A204.1 (cell line): ENCODE data around the gene TIMM10.

ENCODE experiments used
- FAIRE-seq: peaks from 2 replicates; lab custom pipeline; 2012; peaks lifted over from hg19 to GRCh38; lab: Jason Lieb, UNC

The TIMM10 gene

DNA sequence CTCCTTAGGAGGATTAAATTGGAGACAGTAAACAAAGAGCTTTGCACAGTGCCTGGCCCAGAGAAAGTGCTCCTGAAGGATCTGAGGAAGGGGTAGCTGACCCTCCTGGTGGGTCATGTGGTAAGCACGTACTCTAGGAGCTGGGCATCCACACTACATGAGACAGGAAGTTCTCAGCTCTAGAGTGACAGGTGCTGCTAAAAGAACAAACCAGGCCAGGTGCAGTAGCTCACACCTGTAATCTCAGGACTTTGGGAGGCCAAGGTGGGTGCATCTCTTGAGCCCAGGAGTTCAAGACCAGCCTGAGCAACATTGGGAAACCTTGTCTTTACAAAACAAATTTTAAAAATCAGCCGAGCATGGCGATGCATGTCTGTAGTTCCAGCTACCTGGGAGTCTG is 28.2 kb downstream of the TIMM10 start:
- no peak for FAIRE-seq

DNA sequence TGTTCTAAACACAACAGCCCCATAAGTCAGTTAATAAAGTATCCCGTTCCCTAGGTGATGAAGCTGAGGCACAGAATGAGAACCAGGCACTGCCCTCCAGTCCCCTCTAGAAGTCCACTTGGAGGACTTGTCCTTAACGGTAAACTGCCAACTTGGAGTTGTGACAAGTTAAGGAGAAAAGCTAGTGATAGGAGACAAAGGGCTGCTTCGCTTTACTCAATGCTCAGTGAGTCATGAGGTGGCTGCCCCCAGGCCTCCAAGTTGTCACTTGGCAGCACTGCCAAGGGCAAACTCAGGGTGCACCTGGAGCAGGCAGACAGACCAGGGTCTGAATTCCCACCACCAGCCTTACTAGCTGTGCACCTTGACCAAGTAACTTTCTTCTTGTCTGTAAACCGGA is 28.6 kb downstream of the TIMM10 start:
- FAIRE-seq: no peak

DNA sequence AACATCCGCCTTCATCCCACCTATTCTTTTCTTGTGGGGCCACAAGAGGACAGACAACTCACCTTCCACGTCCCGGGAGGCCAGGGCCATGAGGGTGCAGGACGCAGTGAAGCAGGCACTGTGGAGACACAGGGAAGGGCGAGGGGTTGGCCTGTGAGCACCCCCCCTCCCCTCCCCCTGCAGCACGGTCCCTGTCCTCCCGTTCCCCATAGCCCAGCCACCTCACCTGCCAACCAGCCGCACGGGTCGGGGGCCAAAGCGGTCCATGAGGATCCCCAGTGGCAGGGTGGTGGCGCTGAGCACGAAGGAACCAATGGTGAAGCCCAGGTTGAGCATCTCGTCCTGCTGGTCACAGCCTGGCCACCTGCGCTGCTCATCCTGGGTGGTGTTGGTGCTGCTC is 29.6 kb downstream of the TIMM10 start:
- no peak for FAIRE-seq

DNA sequence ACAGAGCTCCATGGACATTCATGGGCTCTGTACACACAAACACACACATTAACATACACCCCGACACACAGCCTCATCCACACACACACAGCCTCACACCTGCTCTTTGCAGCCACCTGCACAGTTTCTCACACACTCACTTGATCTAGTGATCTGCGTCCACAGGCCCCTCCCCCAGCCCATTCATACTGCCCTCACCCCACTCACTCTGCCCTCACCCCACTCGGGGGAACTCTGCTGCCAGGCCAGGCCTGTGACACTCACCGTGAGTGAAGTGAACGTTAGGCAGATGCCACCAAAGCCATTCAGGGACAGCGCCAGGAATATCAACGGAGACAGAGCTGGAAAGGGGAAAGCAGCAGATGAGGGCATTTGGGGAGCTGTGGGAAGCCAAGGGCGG is 30.0 kb downstream of the TIMM10 start:
- no peak for FAIRE-seq

DNA sequence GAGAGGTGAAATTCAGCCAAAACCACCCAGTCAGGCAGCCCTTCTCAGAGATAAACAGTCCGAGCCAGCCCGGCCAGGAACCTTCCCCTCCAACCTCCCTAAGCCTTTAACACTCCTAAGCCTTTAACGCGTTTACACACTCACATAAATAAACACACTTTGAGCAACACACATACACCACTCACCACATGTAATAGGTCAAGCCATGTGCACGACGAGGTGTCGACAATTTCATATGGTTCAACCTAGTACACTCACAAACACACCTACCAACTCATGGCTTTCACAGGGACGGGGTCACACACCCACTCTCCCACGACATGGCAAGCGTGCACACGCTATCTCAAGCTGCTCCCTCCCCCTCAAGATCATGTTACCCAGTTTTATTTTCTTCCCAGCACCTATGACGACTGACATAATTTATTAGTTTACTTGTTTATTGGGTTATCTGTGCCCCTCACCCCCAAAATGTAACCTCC is 30.5 kb downstream of the TIMM10 start:
- FAIRE-seq: no peak

DNA sequence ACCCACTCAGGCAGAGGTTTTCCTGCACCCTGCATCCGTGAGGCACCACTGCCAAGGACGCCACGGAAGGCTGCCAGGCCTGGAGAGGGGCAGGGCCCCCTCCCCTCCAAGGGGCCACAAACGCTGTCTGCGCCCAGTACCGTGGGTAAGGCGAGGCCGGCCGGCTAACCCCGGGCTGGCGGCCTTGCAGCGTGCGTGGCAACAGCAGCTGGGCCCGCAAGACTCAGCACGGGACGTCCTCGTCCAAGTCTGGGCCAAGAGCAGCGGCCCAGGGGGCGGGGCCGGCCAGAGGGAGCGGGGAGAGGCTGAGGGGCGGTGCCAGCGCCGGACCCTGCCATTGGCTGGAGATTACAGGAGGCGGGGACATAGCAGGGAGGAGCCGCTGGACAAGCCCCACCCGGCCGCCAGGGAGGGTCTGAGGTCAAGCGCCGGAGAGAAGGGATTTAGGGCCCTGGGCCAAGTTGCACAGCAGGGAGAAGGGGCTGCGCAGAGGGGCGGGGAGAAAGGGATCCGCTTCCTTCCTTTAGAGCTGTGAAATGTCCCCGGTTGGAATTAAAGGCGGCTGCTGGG is 31.1 kb downstream of the TIMM10 start:
- FAIRE-seq: no peak

DNA sequence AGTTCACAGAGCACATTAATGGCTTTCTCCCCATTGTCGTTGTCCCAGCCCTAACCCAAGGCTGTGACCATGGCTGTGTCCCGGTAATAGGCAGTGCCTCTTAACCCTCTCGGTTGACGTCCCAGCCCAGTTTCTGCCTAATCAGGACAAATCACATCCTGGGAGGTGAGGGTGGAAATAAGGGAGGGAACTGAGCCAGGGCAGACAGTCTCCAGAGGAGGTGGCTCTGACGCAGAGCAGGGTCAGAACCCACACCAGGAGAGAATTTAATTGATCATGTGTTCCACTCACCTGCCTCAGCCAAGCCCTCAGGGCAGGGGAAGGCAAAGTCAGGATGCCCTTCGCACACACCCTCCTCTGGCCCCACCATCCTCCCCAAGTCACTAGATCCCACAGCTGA is 32.0 kb downstream of the TIMM10 start:
- no peak for FAIRE-seq

DNA sequence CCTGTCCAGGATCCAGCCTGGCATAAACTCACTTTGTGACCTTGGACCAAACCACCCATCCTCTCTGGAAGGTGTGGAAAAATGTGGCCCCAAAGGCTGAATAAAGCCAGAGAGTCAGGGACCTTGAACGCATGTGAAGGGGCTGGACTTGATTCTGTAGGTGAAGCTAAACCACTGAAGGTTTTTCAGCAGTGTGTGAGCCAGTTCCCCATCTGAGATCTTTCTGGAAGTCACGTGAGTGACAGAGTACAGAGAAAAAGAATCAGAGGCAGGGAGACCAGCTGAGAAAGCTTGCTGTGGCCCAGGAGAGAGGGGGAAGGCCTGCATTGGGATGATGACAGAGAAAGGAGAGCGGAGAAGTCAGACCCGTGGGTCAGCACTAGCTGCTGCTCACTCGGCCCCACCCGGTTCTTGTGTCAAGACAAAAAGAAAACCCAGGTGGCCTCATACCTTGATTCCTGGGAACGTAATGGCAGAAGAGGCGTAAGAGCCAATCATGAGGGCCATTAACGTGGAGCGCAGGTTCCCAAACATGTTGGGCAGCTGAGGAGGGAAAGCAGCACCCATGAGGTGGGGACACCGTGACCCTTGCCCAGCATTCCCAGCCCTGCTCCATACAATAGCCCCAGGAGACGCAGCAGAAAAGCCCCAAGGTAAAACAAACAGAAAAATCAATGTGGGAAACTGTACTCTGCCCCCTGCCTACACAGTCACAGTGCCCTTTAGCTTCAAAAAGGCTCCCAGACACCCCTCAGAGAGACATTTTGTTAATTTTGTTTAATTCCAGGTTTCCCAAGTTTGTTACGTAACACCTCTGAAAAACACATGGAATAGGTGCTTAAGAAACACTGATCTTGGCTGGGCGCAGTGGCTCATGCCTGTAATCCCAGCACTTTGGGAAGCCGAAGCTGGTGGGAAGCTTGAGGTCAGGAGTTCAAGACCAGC is 33.0 kb downstream of the TIMM10 start:
- no peak for FAIRE-seq

DNA sequence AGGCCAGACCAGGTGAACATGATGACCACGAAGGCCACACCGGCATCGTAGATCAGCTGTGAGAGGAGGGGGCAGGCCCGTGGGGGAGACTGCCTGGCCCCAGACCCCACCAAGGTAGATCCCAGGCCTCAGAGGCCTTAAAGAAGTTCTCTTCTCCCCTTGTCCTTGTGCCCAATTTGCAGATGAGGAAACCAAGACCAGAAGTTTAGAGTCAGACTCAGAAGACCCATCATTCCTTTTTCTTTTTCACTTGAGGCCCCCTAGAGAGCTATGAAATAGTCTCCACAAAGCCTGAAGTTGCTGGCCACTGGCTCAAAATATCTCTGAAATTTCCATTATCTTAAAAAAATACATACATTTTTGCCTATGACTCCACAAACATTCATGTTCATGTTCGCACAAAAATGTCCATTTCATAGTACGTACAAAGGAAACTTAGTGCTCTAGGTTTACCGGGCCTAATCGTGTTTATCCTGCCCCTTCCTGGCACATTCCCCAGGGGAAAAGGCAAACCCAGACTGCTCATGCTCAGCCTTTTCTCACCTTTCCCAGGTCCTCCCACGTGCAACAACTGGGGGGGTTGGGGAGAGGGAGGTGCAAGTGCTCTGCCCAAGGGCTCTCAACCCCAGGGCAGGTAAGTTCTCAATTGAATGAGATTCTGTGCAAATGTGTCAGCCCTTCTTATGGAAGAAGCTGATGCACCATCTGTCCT is 34.3 kb downstream of the TIMM10 start:
- no peak for FAIRE-seq

DNA sequence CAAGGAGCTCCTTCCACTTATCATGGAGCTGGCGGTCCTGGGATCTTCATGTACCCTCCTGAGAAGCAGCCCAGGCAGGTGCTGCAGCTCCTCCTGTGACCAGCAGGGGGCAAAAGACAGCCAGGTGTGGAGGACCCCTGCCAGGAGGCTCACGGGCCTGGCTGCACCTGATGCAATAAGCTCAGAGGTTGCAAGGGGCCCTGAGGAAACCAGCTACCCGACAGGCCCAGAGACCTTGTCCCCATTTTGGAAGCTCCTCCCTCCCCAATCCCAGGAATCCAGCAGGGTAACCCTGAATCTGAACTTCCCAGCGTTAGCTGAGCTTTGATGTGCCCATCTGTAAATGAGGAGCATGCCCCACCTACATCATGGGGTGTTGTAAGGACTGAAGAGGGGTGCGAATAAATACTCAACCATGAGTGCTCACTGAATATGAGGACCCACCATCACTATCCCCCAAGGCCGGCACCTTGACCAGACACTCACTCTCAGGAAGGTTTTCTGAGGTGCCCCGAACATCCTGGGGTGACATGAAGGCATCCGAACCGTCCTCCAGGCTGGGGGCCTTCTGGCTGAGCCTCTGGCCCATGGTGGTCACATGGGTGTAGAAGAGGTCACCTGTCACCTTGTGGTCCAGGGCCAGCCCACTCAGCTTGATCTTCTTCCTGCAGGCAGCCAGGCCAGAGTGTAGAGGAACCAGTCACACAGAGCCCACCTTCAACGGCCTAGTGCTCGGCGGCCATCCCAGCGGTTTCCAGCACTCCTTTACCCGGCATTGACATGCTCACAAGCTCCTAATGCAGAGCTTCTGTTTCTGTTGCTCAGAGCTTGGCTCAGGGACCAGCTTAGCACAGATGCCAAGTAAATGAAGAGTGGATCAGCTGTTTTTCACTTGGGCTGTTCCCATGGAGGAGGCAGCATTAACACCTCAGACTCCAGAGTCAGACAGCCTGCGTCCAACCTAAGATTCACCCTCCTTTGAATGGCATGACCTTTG is 36.7 kb downstream of the TIMM10 start:
- FAIRE-seq: no peak

DNA sequence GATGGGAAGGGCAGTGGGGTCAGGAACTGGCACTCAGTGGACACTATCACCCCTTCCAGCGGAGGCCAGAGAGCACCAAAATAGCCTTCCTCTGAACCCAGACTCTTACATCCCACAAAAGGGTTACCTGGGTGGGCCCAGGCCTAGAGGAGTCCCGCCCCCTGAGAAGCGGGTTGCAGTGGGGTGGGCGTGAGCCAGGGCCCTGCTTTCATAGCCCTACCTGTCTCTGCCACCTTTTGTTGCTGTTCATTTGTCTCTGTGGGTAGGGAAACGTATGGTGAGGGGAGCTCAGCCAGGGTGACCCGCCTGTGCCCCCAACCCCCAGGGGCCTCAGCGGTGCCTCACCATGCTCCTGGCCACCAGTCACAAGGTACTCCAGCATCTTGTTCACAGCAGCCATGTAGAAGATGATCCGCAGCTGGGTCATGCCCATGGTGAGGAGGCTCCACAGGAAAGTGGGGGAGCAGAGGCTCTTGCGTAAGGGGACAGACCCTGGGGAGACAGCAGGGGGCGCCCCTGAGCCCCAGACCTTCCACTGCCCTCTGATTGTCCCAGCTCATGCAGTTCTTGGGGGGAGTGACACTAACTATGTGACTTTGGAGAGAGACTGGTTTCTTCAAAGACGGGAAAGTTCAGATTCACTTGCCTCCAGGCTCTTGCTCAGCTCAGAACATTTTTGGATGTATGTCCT is 39.0 kb downstream of the TIMM10 start:
- FAIRE-seq: no peak

DNA sequence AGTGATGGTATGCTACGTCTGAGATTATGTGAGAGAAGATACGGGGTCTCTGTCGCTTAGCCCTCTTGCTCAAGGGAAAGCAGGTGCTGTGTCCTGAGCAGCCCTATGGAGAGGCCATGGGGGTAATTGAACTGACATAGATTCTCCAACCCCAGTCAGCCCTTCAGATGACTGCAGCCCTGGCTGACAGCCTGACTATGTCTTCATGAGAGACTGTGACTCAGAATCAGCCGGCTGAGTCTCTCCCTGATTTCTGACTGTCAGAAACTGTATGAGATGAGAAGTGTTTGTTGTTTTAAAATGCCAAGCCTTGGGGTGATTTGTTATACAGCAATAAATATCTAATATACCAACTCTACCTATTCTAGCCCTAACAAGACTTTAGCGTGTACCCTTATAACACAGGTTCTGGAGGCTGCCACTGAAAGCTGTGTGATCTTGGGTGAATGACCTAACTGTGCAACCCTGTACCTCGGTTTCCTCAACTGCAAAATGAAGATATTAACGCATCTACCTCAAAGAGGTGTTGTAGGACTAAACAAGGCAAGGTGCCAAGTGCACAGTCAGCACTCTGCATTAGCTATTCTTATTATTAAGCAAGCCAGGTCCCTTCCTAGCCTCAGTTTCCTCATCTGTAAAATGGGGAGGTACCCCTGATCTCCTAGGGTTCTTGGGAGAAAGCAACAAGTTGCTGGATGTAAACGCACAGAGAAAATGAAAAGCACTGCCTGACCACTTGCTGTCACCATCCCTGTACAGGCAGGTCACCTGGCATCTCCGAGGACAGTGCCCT is 39.9 kb downstream of the TIMM10 start:
- no peak for FAIRE-seq

DNA sequence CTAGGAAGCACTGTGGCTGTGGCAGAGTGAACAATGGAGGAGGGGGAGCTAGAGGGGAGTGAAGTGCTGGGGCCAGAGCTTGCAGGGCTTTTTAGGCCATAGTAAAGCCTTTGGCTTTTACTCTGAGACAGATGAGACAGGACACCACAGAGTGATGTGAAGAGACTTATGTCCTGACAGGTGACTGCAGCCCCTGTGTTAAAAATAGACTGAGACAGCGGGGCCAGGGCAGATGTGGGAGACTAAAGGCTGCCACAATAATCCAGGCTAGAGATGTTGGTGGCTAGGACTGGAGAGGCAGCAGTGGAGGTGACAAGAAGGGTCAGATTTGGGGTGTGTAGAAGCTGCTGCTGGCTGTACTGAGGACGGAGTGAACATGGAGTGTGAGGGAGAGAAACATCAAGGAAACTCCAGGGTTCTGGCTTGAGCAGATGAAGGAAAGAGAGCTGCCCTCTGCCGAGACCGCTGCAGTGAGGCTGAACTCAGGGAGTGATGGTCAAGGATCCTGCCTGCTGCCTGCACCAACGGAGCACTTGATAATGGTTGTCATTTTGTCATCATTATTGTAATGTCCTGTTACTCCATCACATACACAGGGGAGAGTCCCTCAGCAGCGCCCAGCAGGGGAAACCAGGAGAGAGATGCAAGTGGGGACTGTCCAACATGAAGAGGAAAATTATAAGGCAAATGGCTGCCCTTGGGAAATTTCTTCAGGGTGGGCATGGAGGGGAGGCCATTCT is 42.5 kb downstream of the TIMM10 start:
- FAIRE-seq: no peak

DNA sequence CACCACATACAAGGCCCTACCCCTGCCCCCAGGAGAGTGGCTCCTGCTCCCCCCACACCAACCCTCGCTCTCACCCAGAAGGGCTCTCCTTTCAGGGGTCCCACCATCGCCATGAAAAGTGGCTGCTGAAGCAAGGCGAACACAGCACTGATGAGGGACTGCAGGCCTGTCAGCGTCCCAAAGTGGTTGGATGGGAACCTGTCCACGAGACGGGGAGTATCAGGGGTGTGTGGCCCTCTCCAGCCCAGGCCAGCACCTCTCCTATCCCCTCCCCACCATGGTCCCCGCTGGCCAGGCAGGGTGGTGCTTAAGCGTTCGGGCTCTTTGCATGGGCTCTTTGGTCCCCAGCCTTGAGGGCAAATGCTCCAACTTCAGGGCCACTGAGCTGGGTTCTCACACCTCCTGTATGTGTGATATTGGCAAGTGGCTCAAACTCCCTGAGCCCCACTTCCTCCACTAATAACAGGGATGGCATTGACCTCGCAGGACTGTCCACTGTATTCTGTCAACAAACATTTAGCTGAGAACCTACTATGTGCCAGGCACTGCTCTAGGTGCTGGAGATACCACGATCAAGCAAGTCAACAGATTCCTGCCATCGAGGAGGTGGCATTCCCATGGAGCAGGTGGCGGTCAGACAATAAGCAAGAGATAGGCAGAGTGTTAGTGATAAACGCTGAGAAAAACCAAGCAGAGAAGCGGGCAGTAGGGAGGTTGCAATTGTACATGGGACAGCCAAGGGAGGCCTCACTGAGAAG is 43.4 kb downstream of the TIMM10 start:
- FAIRE-seq: no peak

DNA sequence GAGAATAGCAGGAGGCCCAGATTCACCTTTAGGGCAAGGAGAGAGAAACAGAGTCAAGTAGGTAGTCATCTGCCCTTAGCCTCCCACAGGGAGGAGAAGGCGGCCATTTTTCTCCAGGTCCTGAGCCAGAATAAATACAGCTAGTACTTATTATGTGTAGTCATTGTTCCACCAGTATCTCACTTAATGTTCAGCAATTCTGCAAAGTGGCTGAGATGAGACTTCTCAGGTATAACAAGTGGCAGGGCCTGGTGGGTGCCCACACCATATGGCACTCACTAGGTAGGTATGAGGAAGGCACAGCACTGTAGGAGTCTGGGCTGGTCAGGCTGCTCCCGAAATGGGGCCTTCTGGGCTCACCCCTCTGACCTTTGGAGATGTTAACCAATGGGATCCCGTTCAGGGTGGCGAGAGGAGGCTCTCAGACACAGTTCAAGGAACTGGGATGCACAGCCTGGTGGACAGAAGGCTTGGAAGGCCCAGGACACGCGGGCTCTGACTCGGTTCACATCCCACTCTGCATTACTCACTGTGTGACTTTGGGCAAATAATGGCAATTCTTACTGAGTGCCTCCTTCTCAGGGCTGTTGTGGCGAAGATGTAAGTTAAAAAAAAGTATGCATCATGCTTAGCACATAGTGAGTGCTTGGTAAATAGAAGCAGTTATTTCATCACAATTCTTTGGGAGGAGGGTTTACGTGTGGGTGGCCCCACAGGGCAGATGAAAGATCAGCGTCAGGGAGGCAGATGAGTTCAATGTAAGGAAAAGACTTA is 45.1 kb downstream of the TIMM10 start:
- no peak for FAIRE-seq

DNA sequence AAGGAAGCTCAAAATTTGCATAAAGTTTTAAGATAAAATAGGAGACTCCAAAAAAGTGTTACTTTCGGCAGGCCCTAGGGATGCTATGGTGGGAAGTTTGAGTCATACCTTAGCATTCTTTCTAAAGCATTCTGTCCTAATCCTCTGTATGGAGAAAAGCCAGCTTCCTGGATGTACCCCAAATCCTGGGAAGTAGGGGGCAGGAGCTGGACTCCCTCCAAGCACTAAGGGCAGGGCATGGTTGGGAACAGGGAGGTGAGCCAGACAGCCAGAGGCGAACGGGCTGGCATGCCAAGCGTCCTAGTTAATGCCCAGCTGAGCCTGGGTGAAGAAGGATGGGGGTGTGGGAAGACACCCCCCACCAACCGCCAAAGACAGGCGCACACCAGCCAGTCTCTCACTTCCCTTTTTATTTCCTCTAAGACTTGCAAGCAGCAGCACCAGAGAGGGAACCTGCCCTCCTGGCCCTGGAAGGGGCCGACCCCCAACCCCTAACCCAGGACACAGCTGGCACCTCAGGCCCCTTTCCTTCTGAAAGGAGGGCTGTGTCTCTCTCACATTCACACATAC is 46.3 kb downstream of the TIMM10 start:
- FAIRE-seq: no peak

DNA sequence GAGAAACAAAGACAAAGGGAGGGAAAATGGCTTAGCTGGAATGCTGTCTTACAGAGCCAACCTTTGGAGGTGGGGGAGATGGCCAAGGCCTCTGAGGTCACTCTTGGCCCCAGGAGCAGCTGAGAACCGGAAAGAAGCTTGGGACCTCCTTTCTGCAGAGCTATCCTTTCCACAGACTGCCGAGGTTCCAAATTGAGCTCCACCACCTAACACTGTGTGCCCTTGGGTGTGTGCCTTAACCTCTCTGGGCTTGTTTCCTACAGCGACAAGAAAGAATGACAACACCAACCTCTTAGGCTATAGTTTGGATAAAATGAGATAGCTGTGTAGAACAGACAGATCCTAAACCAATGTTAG is 47.0 kb downstream of the TIMM10 start:
- no peak for FAIRE-seq
